Mesenchymal stem cell (in vitro differentiated cells and primary cell): ENCODE measurements around the gene GPR15.

Source experiments
- DNase-seq: peaks from one replicate; pipeline ENCODE4 v3.0.0-alpha.2; 2013
- H2AFZ ChIP-seq: one replicate; pipeline ENCODE4 v1.6.1; 2013; ENCODE audit warnings: low read depth, mild to moderate bottlenecking, control low read depth, inconsistent platforms, low read length, moderate library complexity
- H2AK5ac ChIP-seq: 2 replicates; pipeline ENCODE4 v1.6.1; 2013; ENCODE audit warnings: low read length, moderate library complexity, mild to moderate bottlenecking, inconsistent platforms; ENCODE audit not compliant: severe bottlenecking
- H2BK120ac ChIP-seq: one replicate; pipeline ENCODE4 v1.6.1; 2013; ENCODE audit warnings: low read depth, mild to moderate bottlenecking, inconsistent platforms, low read length, moderate library complexity
- H2BK12ac ChIP-seq, 2 experiments: one replicate each; pipeline ENCODE4 v1.6.1; 2013; ENCODE audit warnings: inconsistent platforms in 2 of 2, low read length in 2 of 2, mild to moderate bottlenecking in 2 of 2, moderate library complexity in 2 of 2, control low read depth in 1 of 2
- H2BK15ac ChIP-seq: one replicate; pipeline ENCODE4 v1.6.1; 2013; ENCODE audit warnings: mild to moderate bottlenecking, low read depth, inconsistent platforms; ENCODE audit not compliant: poor library complexity, severe bottlenecking
- H2BK5ac ChIP-seq: 2 replicates; pipeline ENCODE4 v1.6.1; 2013; ENCODE audit warnings: low read depth, mild to moderate bottlenecking, low read length, control low read depth, inconsistent platforms; ENCODE audit not compliant: poor library complexity, severe bottlenecking
- H3K14ac ChIP-seq, 2 experiments: one replicate each; pipeline ENCODE4 v1.6.1; 2013; ENCODE audit warnings: inconsistent platforms in 2 of 2, low read length in 2 of 2, control low read depth in 1 of 2, mild to moderate bottlenecking in 1 of 2, moderate library complexity in 1 of 2
- H3K18ac ChIP-seq, 2 experiments: one replicate each; pipeline ENCODE4 v1.6.1; 2013; ENCODE audit warnings: inconsistent platforms in 2 of 2, low read length in 2 of 2, control low read depth in 1 of 2, low read depth in 1 of 2, mild to moderate bottlenecking in 1 of 2
- H3K23ac ChIP-seq, 2 experiments: one replicate each; pipeline ENCODE4 v1.6.1; 2013; ENCODE audit warnings: inconsistent platforms in 2 of 2, low read length in 2 of 2, mild to moderate bottlenecking in 2 of 2, moderate library complexity in 2 of 2, control low read depth in 1 of 2
- H3K27ac ChIP-seq: 2 replicates; pipeline ENCODE4 v1.5.1; 2013; ENCODE audit warnings: mild to moderate bottlenecking, moderate library complexity, low read length, control low read depth, inconsistent platforms; ENCODE audit not compliant: poor library complexity, severe bottlenecking
- H3K27me3 ChIP-seq, 2 experiments: 2 replicates each; pipeline versions ENCODE4 v1.6.1 to v1.7.0; 2013; ENCODE audit warnings: low read length in 2 of 2, mild to moderate bottlenecking in 2 of 2, moderate library complexity in 2 of 2, control low read depth in 1 of 2, inconsistent platforms in 1 of 2; ENCODE audit not compliant: control insufficient read depth in 1 of 2, insufficient read depth in 1 of 2
- H3K36me3 ChIP-seq, 2 experiments: 2 replicates each; pipeline versions ENCODE4 v1.6.1 to v1.7.0; 2013; ENCODE audit warnings: low read length in 2 of 2, control low read depth in 1 of 2, inconsistent platforms in 1 of 2, low read depth in 1 of 2, mild to moderate bottlenecking in 1 of 2; ENCODE audit not compliant: insufficient read depth in 2 of 2, control insufficient read depth in 1 of 2
- H3K4ac ChIP-seq, 2 experiments: one replicate each; pipeline ENCODE4 v1.6.1; 2013; ENCODE audit warnings: inconsistent platforms in 2 of 2, low read length in 2 of 2, mild to moderate bottlenecking in 2 of 2, moderate library complexity in 2 of 2, control low read depth in 1 of 2, low read depth in 1 of 2
- H3K4me1 ChIP-seq: 2 replicates; pipeline ENCODE4 v1.6.1; 2013; ENCODE audit warnings: low read depth, low read length, control low read depth; ENCODE audit not compliant: control insufficient read depth, insufficient read depth
- H3K4me2 ChIP-seq: 2 replicates; pipeline ENCODE4 v1.6.1; 2013; ENCODE audit warnings: low read length, mild to moderate bottlenecking, inconsistent platforms; ENCODE audit not compliant: poor library complexity, severe bottlenecking
- H3K4me3 ChIP-seq, 2 experiments: 2 replicates each; pipeline versions ENCODE4 v1.5.1 to v1.7.0; 2013; ENCODE audit warnings: low read length in 2 of 2, mild to moderate bottlenecking in 2 of 2, control low read depth in 1 of 2, low read depth in 1 of 2; ENCODE audit not compliant: insufficient read depth in 1 of 2
- H3K79me1 ChIP-seq: replicated peaks from 2 replicates; pipeline ENCODE4 v1.6.1; 2013; ENCODE audit warnings: mild to moderate bottlenecking, control low read depth, low read length, inconsistent platforms; ENCODE audit not compliant: poor library complexity, severe bottlenecking
- H3K9ac ChIP-seq: 2 replicates; pipeline ENCODE4 v1.7.0; 2013; ENCODE audit warnings: mild to moderate bottlenecking, low read length, moderate library complexity
- H3K9me3 ChIP-seq: 2 replicates; pipeline ENCODE4 v1.7.0; 2013; ENCODE audit warnings: mild to moderate bottlenecking, low read length; ENCODE audit not compliant: control insufficient read depth
- H4K8ac ChIP-seq: one replicate; pipeline ENCODE4 v1.6.1; 2013; ENCODE audit warnings: inconsistent platforms, mild to moderate bottlenecking, low read length, moderate library complexity
- H4K91ac ChIP-seq: one replicate; pipeline ENCODE4 v1.6.1; 2013; ENCODE audit warnings: mild to moderate bottlenecking, low read length, inconsistent platforms
- WGBS: methylation state at CpG from one replicate; pipeline ENCODE4 v1.1.7; 2013; ENCODE audit warnings: mixed read lengths; 5-methylcytosine and 5-hydroxymethylcytosine counted together

GPR15 gene

DNA sequence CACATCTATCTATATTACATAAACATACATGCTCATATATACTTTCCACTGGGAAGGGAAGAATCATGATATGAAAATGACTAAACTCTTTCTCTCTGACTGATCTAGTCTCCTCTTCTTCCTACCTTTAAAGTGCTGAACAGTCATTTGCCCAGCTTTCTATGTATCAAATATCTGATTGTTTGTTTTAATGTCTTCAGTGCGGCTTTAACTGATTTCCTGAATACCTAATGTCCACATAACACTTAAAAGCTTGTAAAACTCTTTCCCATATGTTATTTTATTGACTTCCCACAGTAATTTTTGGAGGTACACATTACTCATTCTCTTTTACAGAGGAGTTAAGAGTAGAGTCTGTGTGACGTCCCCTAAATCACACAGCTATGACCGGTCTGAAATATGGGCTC, 33.5 kb downstream of the GPR15 start:
- Histone ChIP-seq H3K18ac (no peak overlapping the region), H3K27me3 (no peaks in the 10 kb centered on the region), H3K79me1 (no peaks in the 10 kb centered on the region), H3K14ac (no peak overlapping the region), H3K9me3 (no peaks in the 10 kb centered on the region), H3K9ac (no peak overlapping the region), H3K4me3 (no peak overlapping the region), H3K23ac (no peak overlapping the region), H2AFZ (no peak overlapping the region), H3K4me1 (no peaks in the 10 kb centered on the region), H2BK15ac (no peak overlapping the region), H3K36me3 (no peaks in the 10 kb centered on the region), H4K91ac (no peak overlapping the region), H2AK5ac (no peak overlapping the region), H2BK120ac (no peak overlapping the region), H2BK12ac (no peak overlapping the region), H2BK5ac (no peak overlapping the region), H3K27ac (no peak overlapping the region), H4K8ac (no peak overlapping the region), H3K4me2 (no peak overlapping the region), H3K4ac (no peak overlapping the region)
- 63% methylated on average over 2 of the region's 3 CpGs for WGBS
- no peak for DNase-seq

GRCh38 chr3:98565843-98566242, 34.1 kb downstream of the GPR15 start:
- Histone ChIP-seq H3K79me1 (no peaks in the 10 kb centered on the region), H3K4ac (no peak overlapping the region), H2BK12ac (no peak overlapping the region), H3K27ac (no peak overlapping the region), H2AFZ (no peak overlapping the region), H3K4me2 (no peak overlapping the region), H3K9me3 (no peaks in the 10 kb centered on the region), H3K14ac (no peak overlapping the region), H3K18ac (no peak overlapping the region), H3K27me3 (no peaks in the 10 kb centered on the region), H4K91ac (no peak overlapping the region), H2BK120ac (no peak overlapping the region), H3K9ac (no peak overlapping the region), H3K4me3 (no peak overlapping the region), H2BK15ac (peak overlapping the region; percentile 40), H3K36me3 (no peaks in the 10 kb centered on the region), H3K4me1 (no peaks in the 10 kb centered on the region), H3K23ac (no peak overlapping the region), H4K8ac (no peak overlapping the region), H2AK5ac (no peak overlapping the region), H2BK5ac (no peak overlapping the region)
- DNase-seq: peak; percentile 33
- WGBS: 73% methylated on average over 6 of the region's 6 CpGs

- DNase-seq: no peak
- Histone ChIP-seq H3K36me3 (no peaks in the 10 kb centered on the region), H2BK15ac (no peak overlapping the region), H3K4me2 (no peak overlapping the region), H3K4ac (no peak overlapping the region), H4K8ac (no peak overlapping the region), H2BK5ac (no peak overlapping the region), H3K9ac (no peak overlapping the region), H3K23ac (no peak overlapping the region), H2AK5ac (no peak overlapping the region), H3K79me1 (no peaks in the 10 kb centered on the region), H3K4me3 (no peak overlapping the region), H2BK120ac (no peak overlapping the region), H3K9me3 (no peaks in the 10 kb centered on the region), H3K18ac (no peak overlapping the region), H3K27ac (no peak overlapping the region), H4K91ac (no peak overlapping the region), H3K4me1 (no peaks in the 10 kb centered on the region), H3K27me3 (no peaks in the 10 kb centered on the region), H3K14ac (no peak overlapping the region), H2BK12ac (no peak overlapping the region), H2AFZ (no peak overlapping the region)
- 67% methylated on average over 1 of the region's 2 CpGs for WGBS
Observed at GRCh38 chr3:98567666-98568270, 36.0 kb downstream of the GPR15 start.

DNA sequence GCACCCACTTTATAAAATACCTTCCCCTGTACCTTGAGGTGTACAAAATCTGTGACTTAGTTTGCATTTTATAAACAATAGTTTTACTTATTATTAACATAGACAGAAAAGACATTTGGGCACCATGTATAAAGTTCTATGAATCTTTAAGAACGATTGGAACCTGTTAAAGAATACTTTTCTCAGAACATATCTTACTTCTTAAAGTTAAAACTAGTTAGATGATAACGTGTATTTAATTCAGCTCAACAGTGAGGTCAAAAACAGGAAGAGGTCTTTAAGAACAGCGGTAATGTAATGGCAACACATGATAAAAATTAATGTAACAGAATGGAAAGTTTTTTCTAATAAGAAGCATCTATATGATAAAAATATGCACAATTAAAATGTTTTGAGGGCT, 36.6 kb downstream of the GPR15 start:
- Histone ChIP-seq H3K18ac (no peak overlapping the region), H2BK120ac (no peak overlapping the region), H3K79me1 (no peaks in the 10 kb centered on the region), H3K23ac (no peak overlapping the region), H2AFZ (no peak overlapping the region), H3K4me3 (no peak overlapping the region), H2BK5ac (no peak overlapping the region), H3K9ac (no peak overlapping the region), H2BK12ac (no peak overlapping the region), H2BK15ac (no peak overlapping the region), H3K27ac (no peak overlapping the region), H2AK5ac (no peak overlapping the region), H3K4me2 (no peak overlapping the region), H3K4ac (no peak overlapping the region), H3K36me3 (no peaks in the 10 kb centered on the region), H3K27me3 (no peaks in the 10 kb centered on the region), H4K8ac (no peak overlapping the region), H3K4me1 (no peaks in the 10 kb centered on the region), H3K9me3 (no peaks in the 10 kb centered on the region), H4K91ac (no peak overlapping the region), H3K14ac (no peak overlapping the region)
- 100% methylated on average over 1 of the region's 3 CpGs for WGBS
- DNase-seq: no peak
